ENCODE data around the gene RRAGA.
"Not testable (repeated sequence)": the region's sequence is repeated elsewhere in the genome, so short reads cannot be mapped to it uniquely, and the experiment has no call there.

RRAGA gene

GRCh38 chr9:19048966-19049916 is at the start of gene RRAGA:
RRAGA (plus strand) TSS chr9:19049427; CDS start chr9:19049660, 233 bp downstream.
- peak; percentile 96 for DNase-seq (ENCODE audit: low read depth)

GRCh38 chr9:19000133-19000532 is 49.1 kb upstream of the RRAGA start:
- DNase-seq (ENCODE audit: low read depth) = no peak

- no peak for DNase-seq (ENCODE audit: low read depth)
Measured at GRCh38 chr9:19009391-19009965, 39.7 kb upstream of the RRAGA start.

GRCh38 chr9:19018201-19018600 is 31.0 kb upstream of the RRAGA start:
- no peak for DNase-seq (ENCODE audit: low read depth)

GRCh38 chr9:19020886-19021455 is 28.3 kb upstream of the RRAGA start:
- DNase-seq (ENCODE audit: low read depth) = no peak

GRCh38 chr9:19021649-19022048 is 27.6 kb upstream of the RRAGA start:
- DNase-seq (ENCODE audit: low read depth) = not testable (repeated sequence)

GRCh38 chr9:19022206-19022605 is 27.0 kb upstream of the RRAGA start:
- DNase-seq (ENCODE audit: low read depth) = no peak

- no peak for DNase-seq (ENCODE audit: low read depth)
Measured at GRCh38 chr9:19023078-19023477, 26.1 kb upstream of the RRAGA start.

GRCh38 chr9:19026375-19026774 is 22.9 kb upstream of the RRAGA start:
- no peak for DNase-seq (ENCODE audit: low read depth)

- DNase-seq (ENCODE audit: low read depth) = no peak
Measured at GRCh38 chr9:19027825-19028224, 21.4 kb upstream of the RRAGA start.

GRCh38 chr9:19028835-19029451 is 20.3 kb upstream of the RRAGA start:
- DNase-seq (ENCODE audit: low read depth) = peak; percentile 72

- DNase-seq (ENCODE audit: low read depth) = no peak
Measured at GRCh38 chr9:19030899-19031298, 18.3 kb upstream of the RRAGA start.

- DNase-seq (ENCODE audit: low read depth) = no peak
Measured at GRCh38 chr9:19032406-19032805, 16.8 kb upstream of the RRAGA start.

- no peak for DNase-seq (ENCODE audit: low read depth)
Measured at GRCh38 chr9:19033015-19033414, 16.2 kb upstream of the RRAGA start, which contains the start of gene SAXO1. SAXO1 (minus strand) TSS chr9:19033209; CDS start chr9:19032908, 301 bp downstream.

- DNase-seq (ENCODE audit: low read depth) = no peak
Measured at GRCh38 chr9:19036611-19037010, 12.6 kb upstream of the RRAGA start.

- peak; percentile 56 for DNase-seq (ENCODE audit: low read depth)
Measured at GRCh38 chr9:19049917-19050636, 850 bp downstream of the RRAGA start.

- peak; percentile 16 for DNase-seq (ENCODE audit: low read depth)
Measured at GRCh38 chr9:19050637-19051591, 1.7 kb downstream of the RRAGA start.

GRCh38 chr9:19057033-19057432 is 7.8 kb downstream of the RRAGA start:
- DNase-seq (ENCODE audit: low read depth) = no peak

- DNase-seq (ENCODE audit: low read depth) = no peak
Measured at GRCh38 chr9:19074229-19074628, 25.0 kb downstream of the RRAGA start.

- DNase-seq (ENCODE audit: low read depth) = peak; percentile 62
Measured at GRCh38 chr9:19074836-19075235, 25.6 kb downstream of the RRAGA start.

- no peak for DNase-seq (ENCODE audit: low read depth)
Measured at GRCh38 chr9:19085295-19085694, 36.1 kb downstream of the RRAGA start.
